HEK293 (cell line): ENCODE data around the gene SLC26A8.
A peak's percentile ranks its signal among the peaks of the same experiment; 100 is the strongest.
"Not testable (repeated sequence)": the region's sequence is repeated elsewhere in the genome, so short reads cannot be mapped to it uniquely, and the experiment has no call there.

ENCODE experiments used
- CTCF ChIA-PET: fragments of 350-600 bp; formaldehyde crosslinking; extraction: SDS; loops from one replicate; lab custom pipeline; 2021; ENCODE audit warnings: antibody characterized with exemption; lab: Yijun Ruan, JAX
- POLR2A ChIA-PET: fragments of 300-600 bp; formaldehyde crosslinking; extraction: SDS; loops from one replicate; lab custom pipeline; 2020; ENCODE audit warnings: antibody characterized with exemption, inconsistent platforms; lab: Yijun Ruan, JAX
- H3K27ac ChIP-seq: fragments of 200-500 bp; sonication (Bioruptor generic); 2 replicates; pipeline ENCODE4 v1.5.1; 2014; ENCODE audit warnings: low read depth, low read length, control low read depth, inconsistent platforms; ENCODE audit errors: extremely low read depth
- H3K36me3 ChIP-seq, 2 experiments: fragments of 200-500 bp in 1 of 2; sonication (Bioruptor generic) in 1 of 2; 1 replicate in 1 of 2; 2 replicates in 1 of 2; pipeline ENCODE4 v1.5.1; 2014 to 2017; ENCODE audit warnings: inconsistent platforms in 2 of 2, low read length in 2 of 2; ENCODE audit not compliant: control insufficient read depth in 2 of 2, insufficient read depth in 1 of 2
- H3K4me1 ChIP-seq: fragments of 200-500 bp; sonication (Bioruptor generic); 2 replicates; pipeline ENCODE4 v1.5.1; 2014; ENCODE audit warnings: mild to moderate bottlenecking, low read length, inconsistent platforms; ENCODE audit not compliant: control insufficient read depth, insufficient read depth
- H3K4me3 ChIP-seq: 2 replicates; pipeline ENCODE4 v1.5.1; 2011; ENCODE audit warnings: low read depth, mild to moderate bottlenecking, control low read depth, low read length, moderate library complexity
- H3K9me3 ChIP-seq: fragments of 200-500 bp; sonication (Bioruptor generic); 2 replicates; pipeline ENCODE4 v1.5.1; 2014; ENCODE audit warnings: low read depth, low read length, inconsistent platforms; ENCODE audit not compliant: control insufficient read depth, insufficient read depth
- FEZF1 ChIP-seq: fragments of 450-650 bp; formaldehyde crosslinking; IDR thresholded peaks from 2 replicates; pipeline ENCODE4 v1.5.1; 2016; ENCODE audit warnings: missing biosample characterization, missing genetic modification characterization
- KLF1 ChIP-seq: fragments of 450-650 bp; formaldehyde crosslinking; IDR thresholded peaks from 2 replicates; pipeline ENCODE4 v1.5.1; 2016; ENCODE audit warnings: missing biosample characterization, missing genetic modification characterization
- KLF10 ChIP-seq: fragments of 450-650 bp; IDR thresholded peaks from 2 replicates; pipeline ENCODE4 v1.5.1; 2018; ENCODE audit warnings: missing biosample characterization, mild to moderate bottlenecking, missing genetic modification characterization
- MYNN ChIP-seq: fragments of 450-650 bp; formaldehyde crosslinking; IDR thresholded peaks from 2 replicates; pipeline ENCODE4 v1.5.1; 2016; ENCODE audit warnings: missing biosample characterization, missing genetic modification characterization, borderline replicate concordance
- PRDM6 ChIP-seq: fragments of 450-650 bp; formaldehyde crosslinking; IDR thresholded peaks from 2 replicates; pipeline ENCODE4 v1.5.1; 2017; ENCODE audit warnings: missing biosample characterization, missing genetic modification characterization
- SCRT2 ChIP-seq: fragments of 450-650 bp; formaldehyde crosslinking; IDR thresholded peaks from 2 replicates; pipeline ENCODE4 v1.5.1; 2016; ENCODE audit warnings: missing biosample characterization, missing genetic modification characterization
- WT1 ChIP-seq: fragments of 450-650 bp; formaldehyde crosslinking; IDR thresholded peaks from 2 replicates; pipeline ENCODE4 v1.5.1; 2016; ENCODE audit warnings: missing biosample characterization, missing genetic modification characterization
- ZIC2 ChIP-seq: fragments of 450-650 bp; formaldehyde crosslinking; IDR thresholded peaks from 2 replicates; pipeline ENCODE4 v1.5.1; 2016; ENCODE audit warnings: missing biosample characterization, missing genetic modification characterization
- ZNF121 ChIP-seq: fragments of 450-650 bp; formaldehyde crosslinking; IDR thresholded peaks from 2 replicates; pipeline ENCODE4 v1.5.1; 2016; ENCODE audit warnings: missing biosample characterization, missing genetic modification characterization
- ZNF169 ChIP-seq: fragments of 450-650 bp; formaldehyde crosslinking; IDR thresholded peaks from 2 replicates; pipeline ENCODE4 v1.5.1; 2016; ENCODE audit warnings: missing biosample characterization, missing genetic modification characterization
- ZNF292 ChIP-seq: fragments of 450-650 bp; formaldehyde crosslinking; IDR thresholded peaks from 2 replicates; pipeline ENCODE4 v1.5.1; 2016; ENCODE audit warnings: low read depth, missing biosample characterization, missing genetic modification characterization, borderline replicate concordance
- ZNF530 ChIP-seq: fragments of 450-650 bp; formaldehyde crosslinking; IDR thresholded peaks from 2 replicates; pipeline ENCODE4 v1.5.1; 2016; ENCODE audit warnings: low read depth, missing biosample characterization, missing genetic modification characterization
- ZNF560 ChIP-seq: fragments of 450-650 bp; formaldehyde crosslinking; IDR thresholded peaks from 2 replicates; pipeline ENCODE4 v1.5.1; 2017; ENCODE audit warnings: missing biosample characterization, missing genetic modification characterization, borderline replicate concordance
- ZNF571 ChIP-seq: fragments of 450-650 bp; formaldehyde crosslinking; IDR thresholded peaks from 2 replicates; pipeline ENCODE4 v1.5.0; 2017; ENCODE audit warnings: missing biosample characterization, missing genetic modification characterization
- ZNF639 ChIP-seq: fragments of 450-650 bp; formaldehyde crosslinking; IDR thresholded peaks from 2 replicates; pipeline ENCODE4 v1.5.1; 2016; ENCODE audit warnings: missing biosample characterization, missing genetic modification characterization
- ZNF792 ChIP-seq: fragments of 450-650 bp; formaldehyde crosslinking; IDR thresholded peaks from 2 replicates; pipeline ENCODE4 v1.5.1; 2016; ENCODE audit warnings: missing biosample characterization, missing genetic modification characterization
- TF ChIP-seq, protein P1 (sequence below): fragments of 450-650 bp; formaldehyde crosslinking; IDR thresholded peaks from 2 replicates; pipeline ENCODE4 v1.5.1; 2016; ENCODE audit warnings: missing biosample characterization, missing genetic modification characterization
- TF ChIP-seq, protein P2 (sequence below): fragments of 450-650 bp; formaldehyde crosslinking; IDR thresholded peaks from 2 replicates; pipeline ENCODE4 v1.5.1; 2016; ENCODE audit warnings: missing biosample characterization, missing genetic modification characterization
- TF ChIP-seq, protein P3 (sequence below): fragments of 450-650 bp; IDR thresholded peaks from 2 replicates; pipeline ENCODE4 v1.5.1; 2018; ENCODE audit warnings: missing biosample characterization, mild to moderate bottlenecking, missing genetic modification characterization

SLC26A8 gene

GRCh38 chr6:36033144-36033543, 8.7 kb upstream of the SLC26A8 start:
- H3K9me3 ChIP-seq, H3K4me1 ChIP-seq, H3K36me3 ChIP-seq, H3K4me3 ChIP-seq, H3K27ac ChIP-seq: not testable (repeated sequence)
- ChIA-PET POLR2A (interaction anchor here (0.7 kb wide), 1 partner anchor 43 kb away, joined by 4 read pairs; no protein-coding TSS in a partner anchor), CTCF (interaction anchor here (0.5 to 2.6 kb wide), 5 partner anchors 23 to 279 kb away, joined by 3 to 28 read pairs (median 4); no protein-coding TSS in a partner anchor)
- TF ChIP-seq ZNF121 (tag by site-specific recombination): peak; percentile 95

GRCh38 chr6:36032261-36032660, 7.8 kb upstream of the SLC26A8 start:
- ChIA-PET POLR2A (no interaction called here), CTCF (interaction anchor here (0.6 to 2.6 kb wide), 5 partner anchors 33 to 264 kb away, joined by 3 to 28 read pairs (median 4); no protein-coding TSS in a partner anchor)
- Histone ChIP-seq H3K4me1 (peaks cover 9% of the 10 kb centered on the region; the same call in 1 of the 2 replicates), H3K9me3 (no peaks in the 10 kb centered on the region), H3K36me3 (no peaks in the 10 kb centered on the region), H3K4me3 (no peak overlapping the region), H3K27ac (no peak overlapping the region)
- no peak for TF ChIP-seq ZNF292 (tag by site-specific recombination)
- TF ChIP-seq WT1: no peak
- TF ChIP-seq KLF1 (tag by site-specific recombination): no peak
- TF ChIP-seq ZNF639 (tag by site-specific recombination): no peak
- no peak for TF ChIP-seq ZNF530 (tag by site-specific recombination)
- TF ChIP-seq, protein P1, sequence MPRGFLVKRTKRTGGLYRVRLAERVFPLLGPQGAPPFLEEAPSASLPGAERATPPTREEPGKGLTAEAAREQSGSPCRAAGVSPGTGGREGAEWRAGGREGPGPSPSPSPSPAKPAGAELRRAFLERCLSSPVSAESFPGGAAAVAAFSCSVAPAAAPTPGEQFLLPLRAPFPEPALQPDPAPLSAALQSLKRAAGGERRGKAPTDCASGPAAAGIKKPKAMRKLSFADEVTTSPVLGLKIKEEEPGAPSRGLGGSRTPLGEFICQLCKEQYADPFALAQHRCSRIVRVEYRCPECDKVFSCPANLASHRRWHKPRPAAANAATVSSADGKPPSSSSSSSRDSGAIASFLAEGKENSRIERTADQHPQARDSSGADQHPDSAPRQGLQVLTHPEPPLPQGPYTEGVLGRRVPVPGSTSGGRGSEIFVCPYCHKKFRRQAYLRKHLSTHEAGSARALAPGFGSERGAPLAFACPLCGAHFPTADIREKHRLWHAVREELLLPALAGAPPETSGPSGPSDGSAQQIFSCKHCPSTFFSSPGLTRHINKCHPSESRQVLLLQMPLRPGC (tag by site-specific recombination): no peak
- TF ChIP-seq ZNF792 (tag by site-specific recombination): no peak
- no peak for TF ChIP-seq ZNF169
- no peak for TF ChIP-seq MYNN (tag by site-specific recombination)
- TF ChIP-seq ZNF560 (tag by site-specific recombination): no peak
- TF ChIP-seq KLF10 (tag by site-specific recombination): no peak
- TF ChIP-seq, protein P2, sequence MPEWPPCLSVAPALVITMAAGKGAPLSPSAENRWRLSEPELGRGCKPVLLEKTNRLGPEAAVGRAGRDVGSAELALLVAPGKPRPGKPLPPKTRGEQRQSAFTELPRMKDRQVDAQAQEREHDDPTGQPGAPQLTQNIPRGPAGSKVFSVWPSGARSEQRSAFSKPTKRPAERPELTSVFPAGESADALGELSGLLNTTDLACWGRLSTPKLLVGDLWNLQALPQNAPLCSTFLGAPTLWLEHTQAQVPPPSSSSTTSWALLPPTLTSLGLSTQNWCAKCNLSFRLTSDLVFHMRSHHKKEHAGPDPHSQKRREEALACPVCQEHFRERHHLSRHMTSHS (tag by site-specific recombination): no peak

GRCh38 chr6:36029464-36029863, 5.0 kb upstream of the SLC26A8 start:
- ChIA-PET POLR2A (interaction anchor here (1.0 to 3.4 kb wide), 7 partner anchors 8 to 109 kb away, joined by 3 to 32 read pairs (median 10); partner anchors contain the start of gene SRPK1), CTCF (interaction anchor here (0.8 to 7.0 kb wide), 5 partner anchors 37 to 273 kb away, joined by 3 to 232 read pairs (median 21); no protein-coding TSS in a partner anchor)
- Histone ChIP-seq H3K4me1 (peaks cover 9% of the 10 kb centered on the region; the same call in 1 of the 2 replicates), H3K9me3 (no peaks in the 10 kb centered on the region), H3K27ac (no peak overlapping the region), H3K4me3 (peak overlapping the region; percentile 78), H3K36me3 (no peaks in the 10 kb centered on the region)
- TF ChIP-seq, protein P3, sequence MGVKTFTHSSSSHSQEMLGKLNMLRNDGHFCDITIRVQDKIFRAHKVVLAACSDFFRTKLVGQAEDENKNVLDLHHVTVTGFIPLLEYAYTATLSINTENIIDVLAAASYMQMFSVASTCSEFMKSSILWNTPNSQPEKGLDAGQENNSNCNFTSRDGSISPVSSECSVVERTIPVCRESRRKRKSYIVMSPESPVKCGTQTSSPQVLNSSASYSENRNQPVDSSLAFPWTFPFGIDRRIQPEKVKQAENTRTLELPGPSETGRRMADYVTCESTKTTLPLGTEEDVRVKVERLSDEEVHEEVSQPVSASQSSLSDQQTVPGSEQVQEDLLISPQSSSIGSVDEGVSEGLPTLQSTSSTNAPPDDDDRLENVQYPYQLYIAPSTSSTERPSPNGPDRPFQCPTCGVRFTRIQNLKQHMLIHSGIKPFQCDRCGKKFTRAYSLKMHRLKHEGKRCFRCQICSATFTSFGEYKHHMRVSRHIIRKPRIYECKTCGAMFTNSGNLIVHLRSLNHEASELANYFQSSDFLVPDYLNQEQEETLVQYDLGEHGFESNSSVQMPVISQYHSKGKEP (tag by site-specific recombination): peak; percentile 65; the same call in 1 of the 2 replicates
- no peak for TF ChIP-seq FEZF1
- TF ChIP-seq ZNF571: no peak
- TF ChIP-seq ZIC2 (tag by site-specific recombination): no peak
- peak; percentile 89 for TF ChIP-seq PRDM6
- peak; percentile 88 for TF ChIP-seq SCRT2
